Hepatocyte (in vitro differentiated cells): ENCODE data around the gene CASP2. TPM values are rescaled to one million over a fixed set of nuclear protein-coding genes. Genes with fewer than 3 reads are reported as not detected.
A peak's percentile ranks its signal among the peaks of the same experiment; 100 is the strongest.

ENCODE experiments used
- DNase-seq: peaks from one replicate; pipeline ENCODE4 v3.0.0-alpha.2; 2016; ENCODE audit warnings: low spot score
- H2AFZ ChIP-seq: fragments of 200-600 bp; sonication (generic); 2 replicates; pipeline ENCODE4 v1.6.0; 2016; ENCODE audit warnings: antibody characterized with exemption, mild to moderate bottlenecking
- H3K27ac ChIP-seq: fragments of 200-600 bp; sonication (generic); 2 replicates; pipeline ENCODE4 v1.5.1; 2016; ENCODE audit warnings: mild to moderate bottlenecking
- H3K27me3 ChIP-seq: fragments of 200-600 bp; sonication (generic); 2 replicates; pipeline ENCODE4 v1.6.1; 2016
- H3K36me3 ChIP-seq: fragments of 200-600 bp; sonication (generic); replicated peaks from 2 replicates; pipeline ENCODE4 v1.5.1; 2016; ENCODE audit warnings: low read depth; ENCODE audit not compliant: insufficient read depth
- H3K4me1 ChIP-seq: fragments of 200-600 bp; sonication (generic); 2 replicates; pipeline ENCODE4 v1.5.1; 2016; ENCODE audit warnings: mild to moderate bottlenecking, moderate library complexity; ENCODE audit not compliant: insufficient read depth
- H3K4me2 ChIP-seq: fragments of 200-600 bp; sonication (generic); 2 replicates; pipeline ENCODE4 v1.6.0; 2016
- H3K4me3 ChIP-seq: fragments of 200-600 bp; sonication (generic); 2 replicates; pipeline ENCODE4 v1.5.1; 2016; ENCODE audit warnings: mild to moderate bottlenecking
- H3K79me2 ChIP-seq: fragments of 200-600 bp; sonication (generic); 2 replicates; pipeline ENCODE4 v1.6.0; 2017; ENCODE audit warnings: mild to moderate bottlenecking
- H3K9me2 ChIP-seq: fragments of 200-600 bp; sonication (generic); replicated peaks from 2 replicates; pipeline ENCODE4 v1.6.0; 2017; ENCODE audit warnings: mild to moderate bottlenecking; ENCODE audit not compliant: insufficient read depth
- H3K9me3 ChIP-seq: fragments of 200-600 bp; sonication (generic); 2 replicates; pipeline ENCODE4 v1.5.1; 2016; ENCODE audit warnings: low read depth, mild to moderate bottlenecking
- H4K20me1 ChIP-seq: fragments of 200-600 bp; sonication (generic); 2 replicates; pipeline ENCODE4 v1.6.0; 2016; ENCODE audit warnings: mild to moderate bottlenecking; ENCODE audit not compliant: insufficient read depth, poor library complexity, severe bottlenecking
- CTCF ChIP-seq: fragments of 200-600 bp; sonication (generic); IDR thresholded peaks from 2 replicates; pipeline ENCODE4 v1.5.1; 2016; ENCODE audit warnings: antibody characterized with exemption, mild to moderate bottlenecking; ENCODE audit not compliant: poor library complexity
- EZH2 ChIP-seq: fragments of 200-600 bp; sonication (generic); IDR thresholded peaks from 2 replicates; pipeline ENCODE4 v1.6.1; 2016; ENCODE audit warnings: antibody characterized with exemption, mild to moderate bottlenecking, borderline replicate concordance
- EZH2phosphoT487 ChIP-seq: fragments of 200-600 bp; sonication (generic); IDR thresholded peaks from one replicate; pipeline ENCODE4 v1.6.1; 2018; ENCODE audit warnings: antibody characterized with exemption, mild to moderate bottlenecking, low read depth, moderate library complexity; ENCODE audit not compliant: unreplicated experiment, severe bottlenecking
- WGBS: methylation state at CpG from one replicate; pipeline ENCODE4 v1.1.6; 2016; ENCODE audit warnings: low lambda C conversion rate; ENCODE audit errors: missing lambda C conversion rate; 5-methylcytosine and 5-hydroxymethylcytosine counted together
- polyA plus RNA-seq: library from polyadenylated mRNA; unstranded; fragments of >200 nt; fragmentation: Nextera tagmentation; extraction: Ambion mirVana; gene quantifications from 2 replicates; pipeline ENCODE4 v1.2.1, GENCODE V29; 2016
- total RNA-seq: library from RNA; depleted of rRNA; stranded (reverse); fragments of >200 nt; gene quantifications from 2 replicates; pipeline ENCODE4 v1.2.3, GENCODE V29; 2014

The CASP2 gene
- total and polyA plus RNA-seq, 2 experiments from 2014 or later, result 8.5 to 11.9 TPM

GRCh38 chr7:143304938-143305337, 16.8 kb downstream of the CASP2 start:
- no peak overlapping the region for H3K4me3 ChIP-seq
- no peak for DNase-seq
- TF ChIP-seq EZH2 (no peak), CTCF (no peak)
- no peaks in the 10 kb centered on the region for H3K79me2 ChIP-seq
- no peak overlapping the region for H3K27ac ChIP-seq
- H2AFZ ChIP-seq, result no peak overlapping the region
- no peaks in the 10 kb centered on the region for H3K27me3 ChIP-seq
- no peaks in the 10 kb centered on the region for H4K20me1 ChIP-seq
- H3K36me3 ChIP-seq, result no peaks in the 10 kb centered on the region
- no peaks in the 10 kb centered on the region for H3K4me1 ChIP-seq
- H3K4me2 ChIP-seq, result no peak overlapping the region
- 91% methylated on average over 6 of the region's 6 CpGs for WGBS
- no peaks in the 10 kb centered on the region for H3K9me3 ChIP-seq
- no peaks in the 10 kb centered on the region for H3K9me2 ChIP-seq

- Histone ChIP-seq H3K36me3 (no peaks in the 10 kb centered on the region), H3K27me3 (no peaks in the 10 kb centered on the region)
- peak; percentile 75 for DNase-seq
Observed at GRCh38 chr7:143305423-143306070, 17.4 kb downstream of the CASP2 start.

GRCh38 chr7:143308632-143309031, 20.5 kb downstream of the CASP2 start:
- no peak for DNase-seq
- Histone ChIP-seq H3K36me3 (no peaks in the 10 kb centered on the region), H3K9me2 (no peaks in the 10 kb centered on the region), H3K27ac (no peak overlapping the region), H3K9me3 (no peaks in the 10 kb centered on the region), H3K4me3 (no peak overlapping the region), H4K20me1 (no peaks in the 10 kb centered on the region), H3K4me1 (no peaks in the 10 kb centered on the region), H3K27me3 (no peaks in the 10 kb centered on the region), H3K79me2 (no peaks in the 10 kb centered on the region), H2AFZ (no peak overlapping the region), H3K4me2 (no peak overlapping the region)
- 100% methylated on average over 2 of the region's 2 CpGs for WGBS
- TF ChIP-seq EZH2phosphoT487 (no peak), CTCF (no peak), EZH2 (no peak)

More at GRCh38 chr7:143305423-143306070, 17.4 kb downstream of the CASP2 start:
- TF ChIP-seq EZH2phosphoT487 (no peak), CTCF (peak; percentile 56)
- Histone ChIP-seq H3K4me2 (no peak overlapping the region), H3K4me1 (no peaks in the 10 kb centered on the region), H3K79me2 (no peaks in the 10 kb centered on the region), H2AFZ (no peak overlapping the region), H3K27ac (no peak overlapping the region), H3K9me3 (no peaks in the 10 kb centered on the region), H3K4me3 (no peak overlapping the region), H3K9me2 (no peaks in the 10 kb centered on the region), H4K20me1 (no peaks in the 10 kb centered on the region)
- WGBS, result 79% methylated on average over 10 of the region's 10 CpGs

GRCh38 chr7:143314127-143314526, 26.0 kb downstream of the CASP2 start:
- H3K9me3 ChIP-seq, result no peaks in the 10 kb centered on the region
- no peaks in the 10 kb centered on the region for H3K9me2 ChIP-seq
- no peak overlapping the region for H3K4me3 ChIP-seq
- no peak overlapping the region for H3K4me2 ChIP-seq
- no peaks in the 10 kb centered on the region for H3K36me3 ChIP-seq
- no peak overlapping the region for H2AFZ ChIP-seq
- H4K20me1 ChIP-seq, result no peaks in the 10 kb centered on the region
- TF ChIP-seq CTCF (no peak), EZH2 (no peak), EZH2phosphoT487 (no peak)
- H3K27me3 ChIP-seq, result no peaks in the 10 kb centered on the region
- H3K27ac ChIP-seq, result no peak overlapping the region
- no peaks in the 10 kb centered on the region for H3K79me2 ChIP-seq
- no peaks in the 10 kb centered on the region for H3K4me1 ChIP-seq
- no peak for DNase-seq
